Panc1 (cell line): ENCODE results near the gene NDE1. TPM values are rescaled to one million over a fixed set of nuclear protein-coding genes. Genes with fewer than 3 reads are reported as not detected.

Experiments
- ATAC-seq: fragments of 200-7000 bp; cut with Tn5 transposase; 2 replicates; pipeline ENCODE4 v1.9.1; 2020; ENCODE audit warnings: mild to moderate bottlenecking, moderate library complexity
- BruUV-seq: library from RNA; stranded (reverse); fragments of 400-500 nt; replicated peaks from 2 replicates; lab custom pipeline; 2021; lab: Mats Ljungman, UMichigan
- CTCF ChIA-PET: fragments of 300-600 bp; sonication (Branson Sonifier 250); formaldehyde crosslinking; loops from one replicate; lab custom pipeline; 2022; ENCODE audit warnings: antibody characterized with exemption; lab: Charles Lee
- POLR2A ChIA-PET: fragments of 300-600 bp; sonication (Branson Sonifier 250); formaldehyde crosslinking; loops from one replicate; lab custom pipeline; 2022; ENCODE audit warnings: antibody characterized with exemption; lab: Charles Lee
- DNase-seq: peaks from one replicate; pipeline ENCODE4 v3.0.0-alpha.2; 2010; ENCODE audit warnings: low read depth, low spot score
- H3K27ac ChIP-seq: 2 replicates; pipeline ENCODE4 v1.5.1; 2011; ENCODE audit warnings: mild to moderate bottlenecking, low read length, inconsistent platforms
- H3K27me3 ChIP-seq: fragments of 200-500 bp; sonication (Bioruptor generic); 2 replicates; pipeline ENCODE4 v1.6.0; 2014; ENCODE audit warnings: low read length, inconsistent platforms; ENCODE audit not compliant: control insufficient read depth, insufficient read depth
- H3K36me3 ChIP-seq: fragments of 200-500 bp; sonication (Bioruptor generic); 2 replicates; pipeline ENCODE4 v1.5.1; 2014; ENCODE audit warnings: inconsistent platforms, mild to moderate bottlenecking, low read length, moderate library complexity; ENCODE audit not compliant: control insufficient read depth, insufficient read depth
- H3K4me1 ChIP-seq: 2 replicates; pipeline ENCODE4 v1.5.1; 2011; ENCODE audit warnings: inconsistent platforms, mild to moderate bottlenecking, low read length, moderate library complexity; ENCODE audit not compliant: control insufficient read depth, insufficient read depth
- H3K4me3 ChIP-seq, 2 experiments: 2 replicates each; pipeline ENCODE4 v1.5.1; 2011 to 2012; ENCODE audit warnings: low read depth in 2 of 2, low read length in 2 of 2, mild to moderate bottlenecking in 2 of 2, inconsistent platforms in 1 of 2, moderate library complexity in 1 of 2
- H3K9me3 ChIP-seq: fragments of 200-500 bp; sonication (Bioruptor generic); 2 replicates; pipeline ENCODE4 v1.5.1; 2014; ENCODE audit warnings: low read depth, mild to moderate bottlenecking, inconsistent platforms, low read length, moderate library complexity; ENCODE audit not compliant: control insufficient read depth, insufficient read depth
- POLR2AphosphoS5 ChIP-seq: IDR thresholded peaks from 2 replicates; pipeline ENCODE4 v1.6.1; 2012; ENCODE audit warnings: mild to moderate bottlenecking, low read depth, low read length, moderate library complexity
- REST ChIP-seq, 2 experiments: IDR thresholded peaks; 2 replicates each; pipeline ENCODE4 v1.6.1; 2011 to 2012; ENCODE audit warnings: low read depth in 2 of 2, control low read depth in 1 of 2, low read length in 1 of 2, mild to moderate bottlenecking in 1 of 2, moderate library complexity in 1 of 2; ENCODE audit not compliant: insufficient read depth in 1 of 2
- SIN3A ChIP-seq: IDR thresholded peaks from 2 replicates; pipeline ENCODE4 v1.6.1; 2012; ENCODE audit warnings: low read depth, mild to moderate bottlenecking, low read length, moderate library complexity, borderline replicate concordance; ENCODE audit not compliant: insufficient read depth
- TCF7L2 ChIP-seq: IDR thresholded peaks from 2 replicates; pipeline ENCODE4 v1.6.1; 2011; ENCODE audit warnings: mild to moderate bottlenecking, low read depth, low read length, inconsistent platforms
- in situ Hi-C: cut with HindIII; loops from 2 replicates; pipeline ENCODE4 v1.10.0; 2016; ENCODE audit warnings: low sequenced_read_pairs, low pct_unique_long_range_greater_than_20kb
- intact Hi-C: fragments of 100-400 bp; cut with micrococcal nuclease; formaldehyde crosslinking; loops from one replicate; pipeline ENCODE4 v1.10.0; 2022; ENCODE audit not compliant: unreplicated experiment
- total RNA-seq: library from RNA; stranded (reverse); gene quantifications from one replicate; pipeline ENCODE4 v1.2.1, GENCODE V29; 2021; ENCODE audit not compliant: unreplicated experiment
- TF ChIP-seq, protein P1 (sequence below): fragments of 450-650 bp; IDR thresholded peaks from 2 replicates; pipeline ENCODE4 v1.5.1; 2017; ENCODE audit warnings: mild to moderate bottlenecking

NDE1 gene
- total RNA-seq, 1 experiment from 2014 or later, result 99.1 TPM

- DNase-seq (no peak), ATAC-seq (no peak)
- CTCF ChIA-PET, result no interaction called here
- TF ChIP-seq REST (IDR thresholded peaks at IDR 0.05; ENCODE audit: insufficient read depth in 1 of 2, low read depth in 2 of 2, low read length in 1 of 2), result no peak
- no peak for TF ChIP-seq SIN3A
- TF ChIP-seq, protein P1, sequence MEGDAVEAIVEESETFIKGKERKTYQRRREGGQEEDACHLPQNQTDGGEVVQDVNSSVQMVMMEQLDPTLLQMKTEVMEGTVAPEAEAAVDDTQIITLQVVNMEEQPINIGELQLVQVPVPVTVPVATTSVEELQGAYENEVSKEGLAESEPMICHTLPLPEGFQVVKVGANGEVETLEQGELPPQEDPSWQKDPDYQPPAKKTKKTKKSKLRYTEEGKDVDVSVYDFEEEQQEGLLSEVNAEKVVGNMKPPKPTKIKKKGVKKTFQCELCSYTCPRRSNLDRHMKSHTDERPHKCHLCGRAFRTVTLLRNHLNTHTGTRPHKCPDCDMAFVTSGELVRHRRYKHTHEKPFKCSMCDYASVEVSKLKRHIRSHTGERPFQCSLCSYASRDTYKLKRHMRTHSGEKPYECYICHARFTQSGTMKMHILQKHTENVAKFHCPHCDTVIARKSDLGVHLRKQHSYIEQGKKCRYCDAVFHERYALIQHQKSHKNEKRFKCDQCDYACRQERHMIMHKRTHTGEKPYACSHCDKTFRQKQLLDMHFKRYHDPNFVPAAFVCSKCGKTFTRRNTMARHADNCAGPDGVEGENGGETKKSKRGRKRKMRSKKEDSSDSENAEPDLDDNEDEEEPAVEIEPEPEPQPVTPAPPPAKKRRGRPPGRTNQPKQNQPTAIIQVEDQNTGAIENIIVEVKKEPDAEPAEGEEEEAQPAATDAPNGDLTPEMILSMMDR, result no peak
- no peak for TF ChIP-seq TCF7L2
- TF ChIP-seq POLR2AphosphoS5, result no peak
- H3K4me1 ChIP-seq, result no peaks in the 10 kb centered on the region
- no peaks in the 10 kb centered on the region for H3K27me3 ChIP-seq
- in situ Hi-C loops (no loop called here), intact Hi-C loops (no loop called here)
- no peaks in the 10 kb centered on the region for H3K36me3 ChIP-seq
- H3K4me3 ChIP-seq, result no peak overlapping the region
- H3K9me3 ChIP-seq, result no peaks in the 10 kb centered on the region
- POLR2A ChIA-PET, result interaction anchor here (0.5 kb wide), 1 partner anchor 279 kb away, joined by 8 read pairs; no protein-coding TSS in a partner anchor
- H3K27ac ChIP-seq, result no peak overlapping the region
- BruUV-seq, result no TSS peak
These were observed 59.0 kb downstream of the NDE1 start for GRCh38 chr16:15708997-15709396.

DNA sequence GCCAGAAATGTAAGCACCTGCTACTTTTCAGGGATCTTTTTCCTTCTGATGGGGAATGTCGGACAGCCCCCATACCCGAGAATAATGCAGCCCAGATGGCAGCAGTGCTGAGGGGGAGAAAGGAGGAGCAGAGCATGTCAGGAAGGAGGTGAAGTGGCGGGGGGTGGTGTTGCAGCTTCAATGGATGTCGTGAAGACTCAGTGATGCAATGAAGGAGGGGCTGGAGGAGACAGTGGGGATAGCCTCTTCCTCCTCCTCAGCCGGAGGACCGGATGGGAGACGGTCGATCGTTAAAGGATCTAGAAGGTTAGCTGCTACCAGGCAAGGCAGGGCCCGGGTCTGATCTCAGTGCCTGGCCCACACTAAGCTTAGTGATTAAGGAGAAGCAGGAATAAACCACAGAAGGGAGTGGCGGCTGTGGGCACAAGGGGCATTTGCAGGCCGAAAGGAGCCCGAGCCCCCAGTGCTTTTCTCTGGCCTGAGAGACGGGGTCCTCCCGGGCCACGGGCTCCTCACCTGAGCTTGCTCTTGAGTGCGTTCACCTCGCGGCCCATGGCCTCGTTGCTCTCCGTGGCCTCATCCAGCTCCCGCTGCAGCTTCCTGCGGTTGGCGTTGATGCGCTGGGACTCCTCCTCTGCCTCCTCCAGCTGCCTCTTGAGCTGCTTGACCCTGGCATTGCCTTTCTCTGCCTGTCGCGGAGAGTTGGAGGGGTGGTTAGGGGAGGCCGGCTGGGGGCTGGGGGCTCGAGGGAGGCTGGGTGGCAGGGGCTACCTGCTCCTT is 64.5 kb downstream of the NDE1 start:
- no peaks in the 10 kb centered on the region for H3K27me3 ChIP-seq
- H3K27ac ChIP-seq, result no peak overlapping the region
- in situ Hi-C loops, result no loop called here
- H3K9me3 ChIP-seq, result no peaks in the 10 kb centered on the region
- H3K4me3 ChIP-seq, result no peak overlapping the region
- intact Hi-C loops, result no loop called here
- no TSS peak for BruUV-seq
- no peaks in the 10 kb centered on the region for H3K36me3 ChIP-seq
- no peak for TF ChIP-seq POLR2AphosphoS5
- TF ChIP-seq, protein P1, result no peak
- TF ChIP-seq REST (IDR thresholded peaks at IDR 0.05; ENCODE audit: insufficient read depth in 1 of 2, low read depth in 2 of 2, low read length in 1 of 2), result no peak
- TF ChIP-seq SIN3A, result no peak
- TF ChIP-seq TCF7L2, result no peak
- H3K4me1 ChIP-seq, result no peaks in the 10 kb centered on the region
- ATAC-seq, result no peak
- ChIA-PET POLR2A (no interaction called here), CTCF (no interaction called here)
- no peak for DNase-seq
